ENCODE data around the gene TMEM86B. TPM values are rescaled to one million over a fixed set of nuclear protein-coding genes. Genes with fewer than 3 reads are reported as not detected.

The TMEM86B gene
- total RNA-seq, 2 donors from 2014 or later, result 1.2 to 1.4 TPM

- no peak for DNase-seq
- intact Hi-C loops (cut with DNase I), result no loop called here
- peak in 1 of 2 donors; percentile 30 for ATAC-seq
Measured at GRCh38 chr19:55246462-55247451, 18.2 kb upstream of the TMEM86B start.

- DNase-seq (no peak), ATAC-seq (no peak)
- intact Hi-C loops (cut with DNase I), result no loop called here
Measured at GRCh38 chr19:55245236-55245904, 16.8 kb upstream of the TMEM86B start.

- DNase-seq (no peak), ATAC-seq (no peak)
- intact Hi-C loops (cut with DNase I), result no loop called here
Measured at GRCh38 chr19:55244004-55244680, 15.6 kb upstream of the TMEM86B start.

GRCh38 chr19:55242517-55242916, 14.0 kb upstream of the TMEM86B start:
- DNase-seq (no peak), ATAC-seq (no peak)
- intact Hi-C loops (cut with DNase I), result no loop called here

GRCh38 chr19:55241935-55242464, 13.4 kb upstream of the TMEM86B start:
- DNase-seq, result no peak
- intact Hi-C loops (cut with DNase I), result no loop called here

GRCh38 chr19:55241143-55241934, 12.8 kb upstream of the TMEM86B start:
- intact Hi-C loops (cut with DNase I), result no loop called here
- no peak for ATAC-seq
- no peak for DNase-seq

More at GRCh38 chr19:55241935-55242464, 13.4 kb upstream of the TMEM86B start:
- ATAC-seq, result no peak

- no peak for DNase-seq
- ATAC-seq, result no peak
- intact Hi-C loops (cut with DNase I), result no loop called here
Measured at GRCh38 chr19:55240713-55241020, 12.1 kb upstream of the TMEM86B start.

GRCh38 chr19:55239004-55239403, 10.4 kb upstream of the TMEM86B start:
- ATAC-seq (no peak), DNase-seq (no peak)
- intact Hi-C loops (cut with DNase I), result no loop called here

GRCh38 chr19:55238030-55238429, 9.5 kb upstream of the TMEM86B start:
- DNase-seq (no peak), ATAC-seq (no peak)
- intact Hi-C loops (cut with DNase I), result no loop called here

- intact Hi-C loops (cut with DNase I), result no loop called here
- DNase-seq (no peak), ATAC-seq (no peak)
Measured at GRCh38 chr19:55232986-55233385, 4.4 kb upstream of the TMEM86B start.

GRCh38 chr19:55232286-55232602, 3.7 kb upstream of the TMEM86B start:
- ATAC-seq (no peak), DNase-seq (no peak)
- intact Hi-C loops (cut with DNase I), result no loop called here

GRCh38 chr19:55231391-55232285, 3.1 kb upstream of the TMEM86B start:
- DNase-seq, result no peak
- no peak for ATAC-seq
- intact Hi-C loops (cut with DNase I), result no loop called here

- ATAC-seq (no peak), DNase-seq (no peak)
- intact Hi-C loops (cut with DNase I), result no loop called here
Measured at GRCh38 chr19:55230780-55231179, 2.2 kb upstream of the TMEM86B start.

- ATAC-seq (no peak), DNase-seq (no peak)
- intact Hi-C loops (cut with DNase I), result no loop called here
Measured at GRCh38 chr19:55230329-55230728, 1.8 kb upstream of the TMEM86B start.

- intact Hi-C loops (cut with DNase I), result no loop called here
- ATAC-seq, result no peak
- DNase-seq, result no peak
Measured at GRCh38 chr19:55229789-55230182, 1.2 kb upstream of the TMEM86B start.

GRCh38 chr19:55229145-55229788, 704 bp upstream of the TMEM86B start:
- DNase-seq, result no peak
- intact Hi-C loops (cut with DNase I), result no loop called here
- no peak for ATAC-seq

- no peak for DNase-seq
- intact Hi-C loops (cut with DNase I), result no loop called here
- peak; percentile 55 to 80 for ATAC-seq
Measured at GRCh38 chr19:55228015-55228391, 560 bp downstream of the TMEM86B start.

Data from left cardiac atrium (tissue), 4 donors.